Osteocyte (in vitro differentiated cells): Measurements from ENCODE around the gene FBH1. TPM values are rescaled to one million over a fixed set of nuclear protein-coding genes. Genes with fewer than 3 reads are reported as not detected.

Source experiments
- DNase-seq: peaks from one replicate; pipeline ENCODE4 v3.0.0; 2021; ENCODE audit warnings: mixed read lengths; ENCODE audit not compliant: unreplicated experiment; ENCODE audit errors: extremely low spot score
- H3K27ac Mint-ChIP-seq: one replicate; pipeline ENCODE4 v1.8.0; 2021; ENCODE audit warnings: mild to moderate bottlenecking, mixed read lengths; ENCODE audit not compliant: unreplicated experiment
- H3K27me3 Mint-ChIP-seq: one replicate; pipeline ENCODE4 v1.8.0; 2021; ENCODE audit warnings: mixed read lengths; ENCODE audit not compliant: unreplicated experiment
- H3K36me3 Mint-ChIP-seq: one replicate; pipeline ENCODE4 v1.8.0; 2021; ENCODE audit warnings: mixed read lengths; ENCODE audit not compliant: unreplicated experiment
- H3K4me1 Mint-ChIP-seq: one replicate; pipeline ENCODE4 v1.8.0; 2021; ENCODE audit warnings: mixed read lengths; ENCODE audit not compliant: unreplicated experiment
- H3K4me3 Mint-ChIP-seq: one replicate; pipeline ENCODE4 v1.8.0; 2021; ENCODE audit warnings: mild to moderate bottlenecking, moderate library complexity, mixed read lengths; ENCODE audit not compliant: unreplicated experiment
- H3K9me3 Mint-ChIP-seq: one replicate; pipeline ENCODE4 v1.8.0; 2021; ENCODE audit warnings: mixed read lengths; ENCODE audit not compliant: unreplicated experiment
- CTCF ChIP-seq: fragments of 200-600 bp; sonication (generic); IDR thresholded peaks from 2 replicates; pipeline ENCODE4 v1.5.0; 2021; ENCODE audit warnings: antibody characterized with exemption, mild to moderate bottlenecking, moderate library complexity
- total RNA-seq: library from RNA; stranded (reverse); gene quantifications from 2 replicates; pipeline ENCODE4 v1.2.1, GENCODE V29; 2021

FBH1 gene
- total RNA-seq, 1 donor from 2014 or later, result 86.1 TPM

- H3K4me3 Mint-ChIP-seq, result no peak overlapping the region
- H3K27me3 Mint-ChIP-seq, result no peaks in the 10 kb centered on the region
- H3K4me1 Mint-ChIP-seq, result no peaks in the 10 kb centered on the region
- no peak for TF ChIP-seq CTCF
- H3K27ac Mint-ChIP-seq, result no peak overlapping the region
- DNase-seq, result no peak
- H3K9me3 Mint-ChIP-seq, result no peaks in the 10 kb centered on the region
- peaks cover 35% of the 10 kb centered on the region for H3K36me3 Mint-ChIP-seq
Measured at GRCh38 chr10:5929442-5929841, 39.4 kb downstream of the FBH1 start.

GRCh38 chr10:5930272-5930671, 40.2 kb downstream of the FBH1 start:
- Mint-ChIP-seq H3K4me3 (no peak overlapping the region), H3K36me3 (peaks cover 36% of the 10 kb centered on the region), H3K27ac (no peak overlapping the region), H3K9me3 (no peaks in the 10 kb centered on the region), H3K27me3 (no peaks in the 10 kb centered on the region), H3K4me1 (no peaks in the 10 kb centered on the region)
- no peak for TF ChIP-seq CTCF
- DNase-seq, result no peak

GRCh38 chr10:5932345-5932744, 42.3 kb downstream of the FBH1 start:
- Mint-ChIP-seq H3K9me3 (no peaks in the 10 kb centered on the region), H3K27ac (no peak overlapping the region), H3K36me3 (peaks cover 48% of the 10 kb centered on the region), H3K4me3 (no peak overlapping the region), H3K27me3 (no peaks in the 10 kb centered on the region), H3K4me1 (no peaks in the 10 kb centered on the region)
- no peak for DNase-seq
- TF ChIP-seq CTCF, result no peak

- H3K9me3 Mint-ChIP-seq, result no peaks in the 10 kb centered on the region
- no peak for DNase-seq
- no peak overlapping the region for H3K4me3 Mint-ChIP-seq
- peaks cover 51% of the 10 kb centered on the region for H3K36me3 Mint-ChIP-seq
- H3K27ac Mint-ChIP-seq, result no peak overlapping the region
- H3K27me3 Mint-ChIP-seq, result no peaks in the 10 kb centered on the region
- no peak for TF ChIP-seq CTCF
- no peaks in the 10 kb centered on the region for H3K4me1 Mint-ChIP-seq
Measured at GRCh38 chr10:5933909-5934546, 44.0 kb downstream of the FBH1 start.

- Mint-ChIP-seq H3K4me3 (no peak overlapping the region), H3K27me3 (no peaks in the 10 kb centered on the region)
Measured at GRCh38 chr10:5935628-5936027, 45.6 kb downstream of the FBH1 start.

More at GRCh38 chr10:5935628-5936027, 45.6 kb downstream of the FBH1 start:
- TF ChIP-seq CTCF, result no peak
- Mint-ChIP-seq H3K36me3 (peaks cover 40% of the 10 kb centered on the region), H3K4me1 (no peaks in the 10 kb centered on the region), H3K27ac (no peak overlapping the region), H3K9me3 (no peaks in the 10 kb centered on the region)
- DNase-seq, result no peak
